Ovary (tissue), 10 donors: Measurements from ENCODE around the gene GAPT. TPM values are rescaled to one million over a fixed set of nuclear protein-coding genes. Genes with fewer than 3 reads are reported as not detected.

Experiments used
- DNase-seq, 5 donors: peaks; one replicate each; pipeline ENCODE4 v3.0.0-alpha.2; 2019 to 2020
- H3K27ac ChIP-seq, 2 donors: fragments of 200-600 bp; one replicate each; pipeline versions ENCODE4 v1.5.1 to v1.8.0; 2019 to 2022
- H3K27me3 ChIP-seq: fragments of 200-600 bp; one replicate; pipeline ENCODE4 v1.8.0; 2022
- H3K36me3 ChIP-seq: fragments of 200-600 bp; sonication (generic); one replicate; pipeline ENCODE4 v1.5.1; 2019
- H3K4me1 ChIP-seq: one replicate; pipeline ENCODE4 v1.8.1; 2013; ENCODE audit warnings: mild to moderate bottlenecking, moderate library complexity; ENCODE audit not compliant: insufficient read depth
- H3K4me3 ChIP-seq: fragments of 200-600 bp; sonication (generic); one replicate; pipeline ENCODE4 v1.5.1; 2017
- H3K9me3 ChIP-seq, 2 donors: fragments of 200-600 bp in 1 of 2; sonication (generic) in 1 of 2; one replicate each; pipeline versions ENCODE4 v1.5.1 to v1.8.1; 2013 to 2019; ENCODE audit warnings: mild to moderate bottlenecking in 1 of 2, moderate library complexity in 1 of 2
- CTCF ChIP-seq, 3 donors: fragments of 450-650 bp in 2 of 3; fragments of 200-600 bp in 1 of 3; IDR thresholded peaks; one replicate each; pipeline versions ENCODE4 v1.5.1 to v1.8.0; 2016 to 2022; ENCODE audit warnings: antibody characterized with exemption in 3 of 3, mild to moderate bottlenecking in 1 of 3
- EP300 ChIP-seq: sonication (generic); formaldehyde crosslinking; IDR thresholded peaks from one replicate; pipeline ENCODE4 v1.6.1; 2017; ENCODE audit warnings: antibody characterized with exemption
- POLR2A ChIP-seq: fragments of 450-650 bp; IDR thresholded peaks from one replicate; pipeline ENCODE4 v1.6.1; 2017; ENCODE audit warnings: antibody characterized with exemption, mild to moderate bottlenecking, moderate library complexity
- WGBS, 3 donors: extraction: QIAGEN DNeasy Blood & Tissue Kit in 1 of 3; methylation state at CpG; one replicate each; pipeline versions ENCODE4 v1.1.5 to v1.1.7; 2013 to 2017; 5-methylcytosine and 5-hydroxymethylcytosine counted together
- intact Hi-C, 4 donors: fragments of 100-400 bp; cut with DNase I; formaldehyde crosslinking; loops; one replicate each; pipeline versions ENCODE4 v1.11.0 to v1.15.1; 2022 to 2023
- long read RNA-seq, 3 donors: library from polyadenylated mRNA in 2 of 3; unstranded in 2 of 3; transcript quantifications; one replicate each; pipeline ENCODE4 v2.0.0 and lab custom pipeline, GENCODE V29; 2021 to 2026
- polyA plus RNA-seq, 2 donors: library from polyadenylated mRNA; stranded (reverse); fragments of 200-250 nt in 1 of 2; fragments of 350-450 nt in 1 of 2; fragmentation: Illumina TruSeq in 1 of 2; extraction: RNeasy Lipid Tissue Mini Kit (QIAGEN cat#74804) in 1 of 2; gene quantifications; one replicate each; pipeline ENCODE4 v1.2.3, GENCODE V29; 2013 to 2014
- total RNA-seq, 7 donors: library from RNA; depleted of rRNA in 2 of 7; stranded (reverse); fragments of >200 nt in 2 of 7; fragmentation: NEBNext Ultra II Directional in 3 of 7; extraction: Animal tissue kit (Norgen Biotek cat#: 25700) in 3 of 7; gene quantifications; one replicate each; pipeline versions ENCODE4 v1.1.0 to v1.2.4, GENCODE V29; 2016 to 2023
- donor health status: DM: no; HTN: no; CAD: no; lungs with moderate emphysema.
- donor health status: DM: no; HTN: no; CAD: no.
- donor health status: Bipolar disorder and iron deficiency.
- donor health status: DM: yes; HTN: yes; CAD: no.
- donor health status: DM: no; HTN: no; CAD: no.
- donor health status: DM: yes; HTN: yes; CAD: no.

Gene GAPT
- 1 to 10 TPM in 2 of 7 donors, under 1 TPM in 4, not detected in 1; 0.07 to 1.6 (median 0.50) TPM for total RNA-seq
- 1 to 10 TPM in 1 of 2 donors, under 1 TPM in 1; 0.41 to 2.2 TPM for polyA plus RNA-seq
- long read RNA-seq, donor 1 = 0 reads
- long read RNA-seq, donor 2 = 0 reads
- long read RNA-seq, donor 3, partial matches to known transcripts = 0 of 1 reads
- long read RNA-seq, donor 3, other reads (novel, unspliced or antisense) = 0 of 1 reads

- intact Hi-C loops = loop anchor here in 2 of 4 donors (10.0 kb wide), 2 partner anchors 353 to 363 kb away; no protein-coding TSS in a partner anchor
- no peak for TF ChIP-seq CTCF (IDR thresholded peaks at IDR 0.05)
- no peak for TF ChIP-seq EP300
- TF ChIP-seq POLR2A = no peak
- WGBS, 3 donors = 89 to 91% (median 91%) methylated on average over 6 of the region's 6 CpGs
- no peak within 1 kb of the TSS for H3K27ac ChIP-seq
- no peaks in the 10 kb centered on the region for H3K9me3 ChIP-seq
- no peaks in the 10 kb centered on the region for H3K4me1 ChIP-seq
- H3K27me3 ChIP-seq = no peaks in the 10 kb centered on the region
- H3K4me3 ChIP-seq = no peak within 1 kb of the TSS
- H3K36me3 ChIP-seq = no peaks in the 10 kb centered on the region
- DNase-seq = no peak
Observed at GRCh38 chr5:58491216-58491892, at the start of gene GAPT. Gene GAPT, plus strand, starts transcription at chr5:58491435. Its CDS starts 3,102 bp downstream, at chr5:58494537.

- no peak for DNase-seq
- H3K27ac ChIP-seq = no peak overlapping the region
- no peaks in the 10 kb centered on the region for H3K4me1 ChIP-seq
- H3K9me3 ChIP-seq = no peaks in the 10 kb centered on the region
- no peaks in the 10 kb centered on the region for H3K36me3 ChIP-seq
- no peak overlapping the region for H3K4me3 ChIP-seq
- no peaks in the 10 kb centered on the region for H3K27me3 ChIP-seq
- intact Hi-C loops = no loop called here
- no peak for TF ChIP-seq POLR2A
- TF ChIP-seq EP300 = no peak
- no peak for TF ChIP-seq CTCF (IDR thresholded peaks at IDR 0.05)
Observed at GRCh38 chr5:58444805-58445204, 46.4 kb upstream of the GAPT start.

- no peak overlapping the region for H3K4me3 ChIP-seq
- intact Hi-C loops = no loop called here
- no peaks in the 10 kb centered on the region for H3K27me3 ChIP-seq
- no peak for TF ChIP-seq POLR2A
- TF ChIP-seq EP300 = no peak
- TF ChIP-seq CTCF (IDR thresholded peaks at IDR 0.05) = no peak
- DNase-seq = no peak
- no peaks in the 10 kb centered on the region for H3K4me1 ChIP-seq
- no peak overlapping the region for H3K27ac ChIP-seq
- 86 to 90% (median 89%) methylated on average over 10 of the region's 10 CpGs for WGBS, 3 donors
- H3K9me3 ChIP-seq = no peaks in the 10 kb centered on the region
- no peaks in the 10 kb centered on the region for H3K36me3 ChIP-seq
Observed at GRCh38 chr5:58446024-58446423, 45.2 kb upstream of the GAPT start.

GRCh38 chr5:58447226-58447625, 44.0 kb upstream of the GAPT start:
- 68 to 84% (median 74%) methylated on average over 2 of the region's 2 CpGs for WGBS, 3 donors
- no peak overlapping the region for H3K27ac ChIP-seq
- no peaks in the 10 kb centered on the region for H3K4me1 ChIP-seq
- intact Hi-C loops = no loop called here
- no peak for TF ChIP-seq CTCF (IDR thresholded peaks at IDR 0.05)
- TF ChIP-seq EP300 = no peak
- TF ChIP-seq POLR2A = no peak
- H3K4me3 ChIP-seq = no peak overlapping the region
- H3K27me3 ChIP-seq = no peaks in the 10 kb centered on the region
- H3K9me3 ChIP-seq = no peaks in the 10 kb centered on the region
- no peak for DNase-seq
- no peaks in the 10 kb centered on the region for H3K36me3 ChIP-seq
